ENCODE results near the gene PTGIS. TPM values are rescaled to one million over a fixed set of nuclear protein-coding genes. Genes with fewer than 3 reads are reported as not detected.

The PTGIS gene
- total and polyA plus RNA-seq, 2 donors (not counting 3 experiments of a cell fraction or from before 2014, with no cell fraction given), result 6.2 to 11.8 TPM

GRCh38 chr20:49558826-49559225 lies 9.1 kb downstream of the PTGIS start:
- no peaks in the 10 kb centered on the region for H3K79me2 ChIP-seq (ENCODE audit: control insufficient read depth, insufficient read depth, low read length)
- DNase-seq (ENCODE audit: low read depth, low spot score) (no peak), FAIRE-seq (no peak)

More at GRCh38 chr20:49558826-49559225, 9.1 kb downstream of the PTGIS start:
- no peak overlapping the region for H2AFZ ChIP-seq (ENCODE audit: low read depth, low read length)
- no peak overlapping the region for H3K4me2 ChIP-seq (ENCODE audit: insufficient read depth, low read length)
- no peaks in the 10 kb centered on the region for H4K20me1 ChIP-seq (replicated peaks; ENCODE audit: control insufficient read depth, extremely low read depth, insufficient read depth, low read length)
- no peaks in the 10 kb centered on the region for H3K36me3 ChIP-seq (ENCODE audit: control insufficient read depth in 2 of 2, extremely low read depth in 1 of 2, insufficient read depth in 2 of 2, low read length in 2 of 2)
- peaks cover 34% of the 10 kb centered on the region for H3K4me1 ChIP-seq (ENCODE audit: control insufficient read depth, extremely low read depth, insufficient read depth, low read length)
- POLR2A ChIA-PET, result no interaction called here
- CTCF ChIA-PET, result interaction anchor here (1.4 to 4.4 kb wide), 3 partner anchors 18 to 51 kb away, joined by 3 to 48 read pairs (median 15); no protein-coding TSS in a partner anchor
- TF ChIP-seq CTCF (IDR thresholded peaks at IDR 0.05; ENCODE audit: extremely low read depth in 1 of 2, insufficient read depth in 1 of 2, low read depth in 1 of 2, low read length in 2 of 2), result no peak
- no peak for TF ChIP-seq JUN (IDR thresholded peaks at IDR 0.05; ENCODE audit: borderline replicate concordance, insufficient read depth, insufficient read length, low read depth)
- no peak for TF ChIP-seq EZH2 (IDR thresholded peaks at IDR 0.05; ENCODE audit: borderline replicate concordance, low read depth, low read length, severe bottlenecking)
- TF ChIP-seq POLR2AphosphoS5 (IDR thresholded peaks at IDR 0.05; ENCODE audit: insufficient read depth, low read depth, low read length), result no peak
- TF ChIP-seq POLR2A (IDR thresholded peaks at IDR 0.05; ENCODE audit: low read depth, low read length), result no peak
- no peak for TF ChIP-seq GATA2 (IDR thresholded peaks at IDR 0.05; ENCODE audit: insufficient read depth, insufficient read length, low read depth, low read length)
- no peak for TF ChIP-seq MYC (IDR thresholded peaks at IDR 0.05; ENCODE audit: low read depth, low read length)
- TF ChIP-seq MAX (IDR thresholded peaks at IDR 0.05; ENCODE audit: insufficient read depth, insufficient read length), result no peak
- no peak for TF ChIP-seq FOS (IDR thresholded peaks at IDR 0.05; ENCODE audit: borderline replicate concordance, insufficient read depth, low read length)
- no peaks in the 10 kb centered on the region for H3K9me3 ChIP-seq (replicated peaks; ENCODE audit: control insufficient read depth, insufficient read depth, low read length)
- H3K27ac ChIP-seq (ENCODE audit: insufficient read depth, low read depth, low read length), result no peak overlapping the region
- H3K27me3 ChIP-seq (ENCODE audit: control insufficient read depth in 2 of 2, insufficient read depth in 2 of 2, low read length in 2 of 2), result no peaks in the 10 kb centered on the region
- no peak overlapping the region for H3K4me3 ChIP-seq (replicated peaks in 1 of 3; ENCODE audit: insufficient read depth in 1 of 3, low read depth in 1 of 3, low read length in 3 of 3)
- dilution Hi-C loops (cut with MboI; ENCODE audit: extremely low pct_ligation_motif_present, low sequenced_read_pairs) (no loop called here), intact Hi-C loops (cut with micrococcal nuclease) (no loop called here)
- no peaks in the 10 kb centered on the region for H3K9me1 ChIP-seq (replicated peaks; ENCODE audit: control insufficient read depth, extremely low read depth, insufficient read depth, low read length)
- no peak overlapping the region for H3K9ac ChIP-seq (replicated peaks; ENCODE audit: extremely low read depth, insufficient read depth, low read length)
- BruUV-seq (replicated peaks), result no TSS peak
